Posterior cingulate gyrus (tissue), 11 donors: Measurements from ENCODE around the gene SMC2.

ENCODE experiments used
- DNase-seq, 10 donors: peaks; one replicate each; pipeline versions ENCODE4 v3.0.0 to v3.0.0-alpha.2; 2020 to 2021; ENCODE audit warnings: mixed read lengths in 3 of 10
- intact Hi-C: fragments of 100-400 bp; cut with DNase I; formaldehyde crosslinking; loops from one replicate; pipeline ENCODE4 v1.15.1; 2023

The SMC2 gene

GRCh38 chr9:104093647-104094533 lies at the start of gene SMC2:
TSS of gene SMC2 (plus strand) at chr9:104094309. CDS start at chr9:104095385, 1,076 bp downstream.
- intact Hi-C loops = loop anchor here (5.0 kb wide), 1 partner anchor 653 kb away; the partner anchor contains the start of gene NIPSNAP3A
- peak; percentile 88 to 99 (median 94) for DNase-seq

GRCh38 chr9:104068546-104068945 lies 25.6 kb upstream of the SMC2 start:
- intact Hi-C loops = no loop called here
- no peak for DNase-seq

DNA sequence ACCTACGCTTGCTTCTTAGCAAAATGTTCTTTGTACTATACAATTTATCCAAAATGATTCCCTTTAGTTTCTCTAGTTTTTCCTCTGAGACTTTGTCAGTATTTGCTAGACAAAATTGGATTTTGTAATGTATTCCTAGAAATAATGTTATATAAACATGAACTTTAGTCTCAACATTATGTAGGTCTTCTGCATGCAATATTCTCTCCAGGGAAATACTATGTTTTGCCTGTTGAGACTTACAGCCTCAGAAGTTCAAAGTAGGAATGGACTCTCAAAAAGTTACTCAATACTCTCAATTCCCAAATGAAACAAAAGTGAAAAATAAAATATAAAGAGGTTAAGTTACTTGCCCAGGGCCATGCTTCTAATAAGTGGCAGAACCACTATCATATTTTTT lies 24.8 kb upstream of the SMC2 start:
- intact Hi-C loops = no loop called here

DNA sequence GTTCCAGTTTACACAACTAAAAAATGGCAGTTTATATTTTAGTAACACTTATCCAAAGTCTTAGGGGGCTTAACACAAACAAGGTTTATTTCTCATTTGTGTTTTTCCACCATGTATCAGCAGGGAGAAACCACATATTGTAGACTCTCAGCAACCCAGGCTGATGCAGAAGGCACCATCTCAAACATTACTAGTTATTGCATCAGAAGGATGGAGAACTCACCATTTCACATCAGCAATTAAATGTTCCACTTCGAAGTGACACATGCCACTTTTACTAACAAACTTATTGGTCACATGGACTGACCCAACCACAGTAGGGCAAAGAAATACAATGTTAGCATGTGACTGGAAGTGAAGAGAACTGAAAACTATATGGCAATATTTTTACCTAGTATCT lies 22.5 kb upstream of the SMC2 start:
- intact Hi-C loops = no loop called here
- no peak for DNase-seq

More for the DNA sequence above, 24.8 kb upstream of the SMC2 start:
- no peak for DNase-seq

DNA sequence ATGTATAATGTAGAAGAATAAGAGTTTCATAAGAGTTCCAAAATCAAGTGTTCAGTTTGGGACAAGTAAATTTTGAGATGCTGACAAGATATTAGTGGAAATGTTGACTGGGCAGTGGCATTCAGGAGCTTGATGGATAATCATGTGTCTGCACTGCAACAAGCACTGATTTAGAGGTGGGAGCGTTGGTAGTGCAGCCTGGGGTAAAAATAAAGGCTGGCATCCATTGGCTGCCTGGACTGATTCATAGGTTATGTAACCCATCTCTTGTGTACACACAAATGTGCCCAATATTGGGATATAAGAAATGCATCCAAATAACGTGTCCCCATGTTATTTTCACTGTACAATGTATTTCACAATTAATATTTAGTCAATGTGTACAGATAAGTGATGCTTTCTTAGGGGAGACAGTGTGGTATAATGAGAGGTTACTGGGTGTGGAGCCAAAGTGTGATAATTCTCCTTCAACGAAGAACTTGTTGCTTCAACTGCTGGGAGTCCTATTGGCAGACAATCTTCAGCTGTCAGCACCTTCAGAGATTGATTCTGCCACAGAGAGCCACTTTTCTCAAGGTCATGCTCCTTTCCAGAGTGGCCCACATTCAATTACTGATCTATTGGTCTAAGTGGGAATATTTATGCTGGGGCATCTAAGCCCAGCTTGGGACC lies 20.9 kb upstream of the SMC2 start:
- intact Hi-C loops = no loop called here
- DNase-seq = no peak

GRCh38 chr9:104073770-104074133 lies 20.4 kb upstream of the SMC2 start:
- intact Hi-C loops = no loop called here
- peak in 1 of 10 donors; percentile 12 for DNase-seq

DNA sequence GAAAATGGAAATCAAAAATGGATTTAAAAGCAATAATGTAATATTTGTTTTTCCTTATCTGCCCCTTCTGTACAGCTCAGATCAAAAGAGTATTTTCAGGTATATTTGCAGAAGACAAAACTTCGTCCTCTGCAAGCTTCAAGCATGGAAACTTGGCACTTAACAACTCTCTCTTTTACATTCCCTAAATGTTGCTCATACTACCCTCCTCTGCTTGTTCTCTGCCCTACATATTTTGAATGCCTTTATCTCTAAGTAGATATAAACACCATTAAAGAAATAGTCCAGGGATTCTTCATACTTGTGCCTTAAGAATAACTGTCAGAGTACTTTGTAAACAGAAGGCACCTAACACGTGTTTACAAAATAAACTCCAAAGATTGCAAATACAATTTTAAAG lies 19.2 kb upstream of the SMC2 start:
- DNase-seq = no peak
- intact Hi-C loops = no loop called here

GRCh38 chr9:104075801-104076753 lies 18.0 kb upstream of the SMC2 start:
- intact Hi-C loops = no loop called here
- no peak for DNase-seq

DNA sequence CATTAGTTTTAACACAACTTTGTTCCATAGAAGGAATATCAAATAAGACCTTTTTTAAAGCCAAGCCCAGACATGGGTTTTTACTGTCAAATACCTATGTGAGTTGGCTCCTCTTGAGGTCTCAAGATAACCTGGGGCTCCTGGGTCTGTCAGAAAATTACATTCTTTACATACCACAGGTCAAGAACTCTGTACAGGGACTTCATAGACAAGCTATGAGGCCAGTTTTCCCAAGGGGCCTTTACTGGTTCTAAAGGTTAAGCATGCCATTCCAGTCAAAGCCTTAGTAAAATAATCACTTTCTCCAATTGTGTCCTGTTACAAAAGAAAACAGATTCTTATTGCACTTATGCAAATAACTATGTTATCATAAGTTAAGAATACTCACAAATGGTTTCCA lies 15.5 kb upstream of the SMC2 start:
- intact Hi-C loops = no loop called here
- no peak for DNase-seq

DNA sequence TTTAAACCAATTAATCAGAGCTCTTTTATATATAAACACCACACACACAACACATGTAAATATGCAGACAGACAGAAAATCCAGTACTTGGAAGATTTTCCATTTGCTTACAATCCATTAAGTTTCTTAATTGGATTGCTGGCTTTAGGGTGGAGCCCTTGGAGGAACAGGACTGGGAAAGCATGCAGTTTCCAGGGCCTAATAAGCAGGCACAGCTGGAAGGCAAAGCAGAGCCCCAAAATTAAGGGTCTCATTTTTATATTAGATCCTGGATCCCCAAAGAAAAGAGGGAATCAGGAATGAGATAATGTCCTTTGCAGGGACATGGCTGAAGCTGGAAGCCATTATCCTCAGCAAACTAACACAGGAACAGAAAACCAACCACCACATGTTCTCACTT lies 13.1 kb upstream of the SMC2 start:
- intact Hi-C loops = no loop called here
- no peak for DNase-seq

GRCh38 chr9:104082168-104082567 lies 11.9 kb upstream of the SMC2 start:
- DNase-seq = no peak
- intact Hi-C loops = no loop called here

- DNase-seq = no peak
- intact Hi-C loops = no loop called here
Observed at GRCh38 chr9:104085525-104085924, 8.6 kb upstream of the SMC2 start.

- intact Hi-C loops = no loop called here
Observed at GRCh38 chr9:104087894-104088293, 6.2 kb upstream of the SMC2 start.

DNA sequence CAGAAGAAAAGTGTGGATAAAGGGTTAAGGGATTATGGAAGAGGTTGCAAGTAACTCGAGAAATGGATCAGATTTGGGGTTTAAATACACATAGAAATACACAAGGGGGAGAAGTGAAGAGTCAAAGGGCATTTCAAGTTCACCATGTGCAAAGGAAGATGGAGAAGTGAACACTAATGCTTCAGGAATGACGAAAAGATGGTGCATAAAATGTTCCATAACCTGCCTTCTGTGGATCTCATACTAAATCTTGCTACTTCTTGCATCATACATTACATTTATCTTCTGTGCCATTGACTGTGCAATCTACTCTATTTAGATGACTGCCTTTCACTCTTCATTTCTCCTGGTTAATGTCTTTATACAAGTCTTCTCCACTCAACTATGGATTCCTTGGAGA lies 5.7 kb upstream of the SMC2 start:
- intact Hi-C loops = no loop called here
- no peak for DNase-seq

More at GRCh38 chr9:104087894-104088293, 6.2 kb upstream of the SMC2 start:
- DNase-seq = no peak

- DNase-seq = no peak
- intact Hi-C loops = loop anchor here (5.0 kb wide), 1 partner anchor 657 kb away; the partner anchor contains the start of gene NIPSNAP3A
Observed at GRCh38 chr9:104090578-104090977, 3.5 kb upstream of the SMC2 start.

DNA sequence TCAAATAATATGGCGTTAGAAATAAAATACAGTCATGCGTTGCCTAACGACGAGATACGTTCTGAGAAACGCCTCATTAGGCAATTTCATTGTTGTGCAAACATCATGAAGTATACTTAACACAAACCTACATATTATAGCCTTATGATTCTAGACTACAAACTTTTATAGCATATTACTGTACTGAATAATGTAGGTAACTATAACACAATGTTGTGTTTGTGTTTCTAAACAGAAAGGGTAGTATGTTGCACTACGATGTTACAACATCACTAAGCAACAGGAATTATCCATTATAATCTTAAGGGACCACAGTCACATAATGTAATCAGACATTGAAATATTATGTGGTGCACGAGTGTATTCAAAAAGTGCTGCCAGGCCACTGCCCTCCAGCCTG lies 3.0 kb upstream of the SMC2 start:
- DNase-seq = no peak
- intact Hi-C loops = loop anchor here (5.0 kb wide), 1 partner anchor 656 kb away; the partner anchor contains the start of gene NIPSNAP3A

- peak in 2 of 10 donors; percentile 17 to 24 for DNase-seq
- intact Hi-C loops = loop anchor here (5.0 kb wide), 1 partner anchor 656 kb away; the partner anchor contains the start of gene NIPSNAP3A
Observed at GRCh38 chr9:104091708-104092107, 2.4 kb upstream of the SMC2 start.

- DNase-seq = no peak
- intact Hi-C loops = loop anchor here (5.0 kb wide), 1 partner anchor 655 kb away; the partner anchor contains the start of gene NIPSNAP3A
Observed at GRCh38 chr9:104092192-104092591, 1.9 kb upstream of the SMC2 start.

DNA sequence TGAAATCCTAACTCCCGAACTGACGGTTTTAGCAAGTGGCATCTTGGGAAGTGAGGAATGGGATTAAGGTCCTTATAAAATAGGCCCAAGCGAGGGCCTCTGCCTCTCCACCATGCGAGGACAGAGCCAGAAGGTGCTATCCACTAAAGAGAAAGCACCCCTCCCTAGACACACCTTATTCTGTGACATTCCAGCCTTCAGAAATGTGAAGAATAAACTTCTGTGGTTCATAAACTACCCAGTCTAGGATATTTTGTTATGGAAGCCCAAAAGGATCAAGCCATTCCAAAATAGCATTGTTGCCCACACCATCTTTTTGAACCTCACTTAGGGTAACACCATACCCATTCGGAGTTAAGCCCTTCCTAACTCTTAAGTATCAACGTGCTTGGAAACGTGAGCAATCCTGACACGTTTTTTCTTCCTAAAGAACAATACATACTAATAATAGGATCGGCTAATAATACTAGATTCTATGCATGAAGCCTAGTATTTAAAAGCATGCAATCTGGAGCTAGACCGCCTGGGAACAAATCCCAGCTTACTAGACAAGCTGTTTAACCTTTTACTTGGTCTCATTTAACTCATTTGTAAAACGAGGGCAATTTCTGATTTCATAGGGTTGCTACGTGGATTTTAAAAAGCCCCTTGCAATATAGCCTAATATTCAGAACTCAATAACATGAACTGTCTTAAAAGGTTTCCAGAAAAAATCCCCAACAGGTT lies 1.1 kb upstream of the SMC2 start:
- intact Hi-C loops = loop anchor here (5.0 kb wide), 1 partner anchor 654 kb away; the partner anchor contains the start of gene NIPSNAP3A
- no peak for DNase-seq
